ENCODE data around the gene ATP6V0D1. TPM values are rescaled to one million over a fixed set of nuclear protein-coding genes. Genes with fewer than 3 reads are reported as not detected.

ATP6V0D1 gene
- total RNA-seq, 2 experiments from 2014 or later: 16.3 to 17.3 TPM

- POLR2A ChIA-PET: interaction anchor here (1.2 kb wide), 1 partner anchor 12 kb away, joined by 5 read pairs; no protein-coding TSS in a partner anchor
- CTCF ChIA-PET: interaction anchor here (0.6 to 2.1 kb wide), 5 partner anchors 14 to 92 kb away, joined by 3 to 8 read pairs (median 3); no protein-coding TSS in a partner anchor
- Mint-ChIP-seq H3K4me1 (peaks cover 5% of the 10 kb centered on the region), H3K27ac (no peak overlapping the region), H3K27me3 (peaks cover 20% of the 10 kb centered on the region), H3K4me3 (no peak overlapping the region), H3K9me3 (ENCODE audit: low read depth) (no peaks in the 10 kb centered on the region), H3K36me3 (ENCODE audit: low read depth) (no peaks in the 10 kb centered on the region)
- intact Hi-C loops (cut with DNase I, micrococcal nuclease): loop anchor here in 1 of 2 experiments (10.0 kb wide), 1 partner anchor 439 kb away; no protein-coding TSS in a partner anchor
- DNase-seq (no peak), ATAC-seq (no peak)
These were observed 66.7 kb downstream of the ATP6V0D1 start for GRCh38 chr16:67413978-67414911.

GRCh38 chr16:67412294-67412693 is 68.7 kb downstream of the ATP6V0D1 start:
- Mint-ChIP-seq H3K27ac (no peak overlapping the region), H3K4me3 (no peak overlapping the region), H3K9me3 (ENCODE audit: low read depth) (no peaks in the 10 kb centered on the region), H3K27me3 (peaks cover 20% of the 10 kb centered on the region), H3K36me3 (ENCODE audit: low read depth) (no peaks in the 10 kb centered on the region), H3K4me1 (peaks cover 5% of the 10 kb centered on the region)
- DNase-seq (no peak), ATAC-seq (no peak)
- ChIA-PET CTCF (interaction anchor here (0.6 to 2.1 kb wide), 8 partner anchors 8 to 269 kb away, joined by 3 to 8 read pairs (median 3); no protein-coding TSS in a partner anchor), POLR2A (interaction anchor here (0.6 to 0.7 kb wide), 3 partner anchors 42 to 88 kb away, joined by 3 to 6 read pairs (median 5); no protein-coding TSS in a partner anchor)
- intact Hi-C loops (cut with DNase I, micrococcal nuclease): loop anchor here in 1 of 2 experiments (10.0 kb wide), 1 partner anchor 437 kb away; no protein-coding TSS in a partner anchor

- no peak for ATAC-seq
- intact Hi-C loops (cut with DNase I, micrococcal nuclease): loop anchor here in 1 of 2 experiments (10.0 kb wide), 1 partner anchor 437 kb away; no protein-coding TSS in a partner anchor
- no peaks in the 10 kb centered on the region for H3K9me3 Mint-ChIP-seq (ENCODE audit: low read depth)
- H3K27me3 Mint-ChIP-seq: peaks cover 16% of the 10 kb centered on the region
- H3K4me1 Mint-ChIP-seq: peaks cover 3% of the 10 kb centered on the region
- CTCF ChIA-PET: no interaction called here
- H3K36me3 Mint-ChIP-seq (ENCODE audit: low read depth): no peaks in the 10 kb centered on the region
- DNase-seq: no peak
- POLR2A ChIA-PET: no interaction called here
- H3K4me3 Mint-ChIP-seq: no peak overlapping the region
- H3K27ac Mint-ChIP-seq: no peak overlapping the region
These were observed 69.6 kb downstream of the ATP6V0D1 start for GRCh38 chr16:67411339-67411738.

GRCh38 chr16:67409631-67410030 is 71.3 kb downstream of the ATP6V0D1 start:
- Mint-ChIP-seq H3K9me3 (ENCODE audit: low read depth) (no peaks in the 10 kb centered on the region), H3K4me3 (no peak overlapping the region), H3K36me3 (ENCODE audit: low read depth) (no peaks in the 10 kb centered on the region), H3K27ac (no peak overlapping the region), H3K4me1 (no peaks in the 10 kb centered on the region), H3K27me3 (peaks cover 13% of the 10 kb centered on the region)
- ATAC-seq: no peak
- ChIA-PET POLR2A (interaction anchor here (0.6 kb wide), 1 partner anchor 10 kb away, joined by 3 read pairs; no protein-coding TSS in a partner anchor), CTCF (no interaction called here)
- intact Hi-C loops (cut with DNase I, micrococcal nuclease): loop anchor here in 1 of 2 experiments (10.0 kb wide), 1 partner anchor 435 kb away; no protein-coding TSS in a partner anchor
- DNase-seq: no peak

- H3K27ac Mint-ChIP-seq: no peak overlapping the region
- no peaks in the 10 kb centered on the region for H3K4me1 Mint-ChIP-seq
- H3K9me3 Mint-ChIP-seq (ENCODE audit: low read depth): no peaks in the 10 kb centered on the region
- ATAC-seq (no peak), DNase-seq (no peak)
- POLR2A ChIA-PET: no interaction called here
- H3K27me3 Mint-ChIP-seq: peaks cover 7% of the 10 kb centered on the region
- no peak overlapping the region for H3K4me3 Mint-ChIP-seq
- no peaks in the 10 kb centered on the region for H3K36me3 Mint-ChIP-seq (ENCODE audit: low read depth)
- CTCF ChIA-PET: interaction anchor here (0.5 to 1.2 kb wide), 6 partner anchors 9 to 150 kb away, joined by 3 to 4 read pairs (median 4); partner anchors contain the start of gene ZDHHC1
- intact Hi-C loops (cut with DNase I, micrococcal nuclease): no loop called here
These were observed 73.0 kb downstream of the ATP6V0D1 start for GRCh38 chr16:67407788-67408452.

GRCh38 chr16:67407176-67407787 is 73.7 kb downstream of the ATP6V0D1 start:
- ATAC-seq: no peak
- intact Hi-C loops (cut with DNase I, micrococcal nuclease): no loop called here
- Mint-ChIP-seq H3K27ac (no peak overlapping the region), H3K27me3 (peaks cover 8% of the 10 kb centered on the region), H3K4me3 (no peak overlapping the region), H3K4me1 (no peaks in the 10 kb centered on the region), H3K9me3 (ENCODE audit: low read depth) (no peaks in the 10 kb centered on the region), H3K36me3 (ENCODE audit: low read depth) (no peaks in the 10 kb centered on the region)
- ChIA-PET POLR2A (no interaction called here), CTCF (interaction anchor here (0.5 to 1.2 kb wide), 5 partner anchors 9 to 149 kb away, joined by 3 to 4 read pairs (median 4); partner anchors contain the start of gene ZDHHC1)
- no peak for DNase-seq

- Mint-ChIP-seq H3K4me3 (no peak overlapping the region), H3K9me3 (ENCODE audit: low read depth) (no peaks in the 10 kb centered on the region), H3K4me1 (no peaks in the 10 kb centered on the region), H3K36me3 (ENCODE audit: low read depth) (no peaks in the 10 kb centered on the region), H3K27me3 (peaks cover 11% of the 10 kb centered on the region), H3K27ac (no peak overlapping the region)
- DNase-seq (no peak), ATAC-seq (no peak)
- intact Hi-C loops (cut with DNase I, micrococcal nuclease): no loop called here
- ChIA-PET POLR2A (no interaction called here), CTCF (interaction anchor here (0.6 kb wide), 1 partner anchor 53 kb away, joined by 4 read pairs; no protein-coding TSS in a partner anchor)
These were observed 74.6 kb downstream of the ATP6V0D1 start for GRCh38 chr16:67406111-67406971.

GRCh38 chr16:67405336-67405735 is 75.6 kb downstream of the ATP6V0D1 start:
- Mint-ChIP-seq H3K9me3 (ENCODE audit: low read depth) (no peaks in the 10 kb centered on the region), H3K4me1 (no peaks in the 10 kb centered on the region), H3K27me3 (peaks cover 13% of the 10 kb centered on the region), H3K36me3 (ENCODE audit: low read depth) (no peaks in the 10 kb centered on the region), H3K4me3 (no peak overlapping the region), H3K27ac (no peak overlapping the region)
- DNase-seq: no peak
- no peak for ATAC-seq
- CTCF ChIA-PET: interaction anchor here (0.7 to 1.0 kb wide), 2 partner anchors 41 to 158 kb away, joined by 3 read pairs; no protein-coding TSS in a partner anchor
- intact Hi-C loops (cut with DNase I, micrococcal nuclease): no loop called here
- POLR2A ChIA-PET: no interaction called here

GRCh38 chr16:67404740-67405226 is 76.2 kb downstream of the ATP6V0D1 start:
- intact Hi-C loops (cut with DNase I, micrococcal nuclease): no loop called here
- CTCF ChIA-PET: interaction anchor here (1.0 to 1.6 kb wide), 2 partner anchors 23 to 157 kb away, joined by 3 to 4 read pairs; no protein-coding TSS in a partner anchor

GRCh38 chr16:67403976-67404555 is 76.9 kb downstream of the ATP6V0D1 start:
- H3K4me1 Mint-ChIP-seq: no peaks in the 10 kb centered on the region
- ChIA-PET POLR2A (no interaction called here), CTCF (interaction anchor here (1.6 kb wide), 1 partner anchor 24 kb away, joined by 4 read pairs; no protein-coding TSS in a partner anchor)
- H3K9me3 Mint-ChIP-seq (ENCODE audit: low read depth): no peaks in the 10 kb centered on the region
- intact Hi-C loops (cut with DNase I, micrococcal nuclease): no loop called here
- H3K27ac Mint-ChIP-seq: no peak overlapping the region
- peaks cover 13% of the 10 kb centered on the region for H3K27me3 Mint-ChIP-seq
- ATAC-seq (no peak), DNase-seq (no peak)
- H3K36me3 Mint-ChIP-seq (ENCODE audit: low read depth): no peaks in the 10 kb centered on the region
- no peak overlapping the region for H3K4me3 Mint-ChIP-seq

More at GRCh38 chr16:67404740-67405226, 76.2 kb downstream of the ATP6V0D1 start:
- Mint-ChIP-seq H3K4me3 (no peak overlapping the region), H3K36me3 (ENCODE audit: low read depth) (no peaks in the 10 kb centered on the region), H3K27ac (no peak overlapping the region), H3K4me1 (no peaks in the 10 kb centered on the region), H3K9me3 (ENCODE audit: low read depth) (no peaks in the 10 kb centered on the region), H3K27me3 (peaks cover 13% of the 10 kb centered on the region)
- ATAC-seq: no peak
- DNase-seq: no peak
- POLR2A ChIA-PET: no interaction called here

All from activated CD4-positive, alpha-beta T cell treated with anti-CD3 and anti-CD28 coated beads for 36 hours (primary cell).